Thyroid gland (tissue), 4 donors: ENCODE measurements around the gene RALY.

ENCODE experiments used
- CTCF ChIP-seq, 6 experiments: fragments of 200-600 bp in 3 of 6; fragments of 450-650 bp in 3 of 6; sonication (generic) in 3 of 6; IDR thresholded peaks; one replicate each; pipeline ENCODE4 v1.5.1; 2016 to 2019; ENCODE audit warnings: antibody characterized with exemption in 6 of 6, mild to moderate bottlenecking in 2 of 6, inconsistent platforms in 1 of 6, moderate library complexity in 1 of 6
- POLR2A ChIP-seq, 2 donors: fragments of 450-650 bp; IDR thresholded peaks; one replicate each; pipeline ENCODE4 v1.6.1; 2017; ENCODE audit warnings: antibody characterized with exemption in 2 of 2, mild to moderate bottlenecking in 2 of 2, moderate library complexity in 1 of 2

GRCh38 chr20:34017610-34018009, 23.9 kb downstream of the RALY start:
- no peak for TF ChIP-seq CTCF (IDR thresholded peaks at IDR 0.05)
- TF ChIP-seq POLR2A (IDR thresholded peaks at IDR 0.05) = no peak
